HepG2 (cell line): ENCODE results near the gene TMEM117. TPM values are rescaled to one million over a fixed set of nuclear protein-coding genes. Genes with fewer than 3 reads are reported as not detected.

Experiments used
- KDM4B ChIP-seq: sonication (generic); formaldehyde crosslinking; IDR thresholded peaks from 2 replicates; pipeline ENCODE4 v1.4.0; 2020; ENCODE audit warnings: missing genetic modification reagents
- NKX3-1 ChIP-seq: sonication (generic); formaldehyde crosslinking; IDR thresholded peaks from 2 replicates; pipeline ENCODE4 v1.5.0; 2020; ENCODE audit warnings: missing genetic modification reagents
- RAD51 ChIP-seq: fragments of 450-650 bp; IDR thresholded peaks from 2 replicates; pipeline ENCODE4 v1.6.1; 2016; ENCODE audit warnings: borderline replicate concordance
- REPIN1 ChIP-seq: sonication (generic); formaldehyde crosslinking; IDR thresholded peaks from 2 replicates; pipeline ENCODE4 v1.8.0; 2022; ENCODE audit warnings: missing genetic modification reagents, low read depth, mild to moderate bottlenecking, borderline replicate concordance
- ZKSCAN1 ChIP-seq: fragments of 150-350 bp; IDR thresholded peaks from 2 replicates; pipeline ENCODE4 v1.6.1; 2014; ENCODE audit warnings: low read length
- ZNF160 ChIP-seq: sonication (generic); formaldehyde crosslinking; IDR thresholded peaks from 2 replicates; pipeline ENCODE4 v1.8.0; 2022; ENCODE audit warnings: mild to moderate bottlenecking, inconsistent platforms, missing genetic modification reagents
- ZNF205 ChIP-seq: IDR thresholded peaks from 2 replicates; pipeline ENCODE4 v1.6.1; 2018; ENCODE audit warnings: missing biosample characterization, missing genetic modification reagents
- ZNF235 ChIP-seq: sonication (generic); formaldehyde crosslinking; IDR thresholded peaks from 2 replicates; pipeline ENCODE4 v1.8.1; 2023; ENCODE audit warnings: mild to moderate bottlenecking, missing genetic modification reagents, borderline replicate concordance
- ZNF44 ChIP-seq: sonication (generic); formaldehyde crosslinking; IDR thresholded peaks from 2 replicates; pipeline ENCODE4 v1.5.1; 2020; ENCODE audit warnings: mild to moderate bottlenecking, missing genetic modification reagents
- ZNF737 ChIP-seq: sonication (generic); formaldehyde crosslinking; IDR thresholded peaks from 2 replicates; pipeline ENCODE4 v1.5.0; 2020; ENCODE audit warnings: missing genetic modification reagents, mild to moderate bottlenecking, borderline replicate concordance
- polyA plus RNA-seq, 8 experiments: library from polyadenylated mRNA; depleted of rRNA in 3 of 8; stranded (reverse) in 7 of 8; unstranded in 1 of 8; fragments of >200 nt; fragmentation: Illumina TruSeq in 4 of 8; extraction: Trizol in 4 of 8; gene quantifications; 2 replicates each; pipeline versions ENCODE4 v1.2.1 to v1.2.3, GENCODE V29; 2011 to 2016; ENCODE audit warnings: low read depth in 4 of 8, missing spikeins in 1 of 8, mixed read lengths in 1 of 8; ENCODE audit not compliant: insufficient read depth in 1 of 8
- total RNA-seq, 5 experiments: library from RNA; depleted of rRNA; stranded (reverse); fragments of >200 nt; fragmentation: Illumina TruSeq; extraction: Trizol; gene quantifications; 2 replicates each; pipeline ENCODE4 v1.2.3, GENCODE V29; 2016; ENCODE audit warnings: low read depth in 1 of 5
- TF ChIP-seq, protein P1 (sequence below): sonication (generic); formaldehyde crosslinking; IDR thresholded peaks from 2 replicates; pipeline ENCODE4 v1.9.0; 2022; ENCODE audit warnings: missing genetic modification reagents, mild to moderate bottlenecking, borderline replicate concordance
- TF ChIP-seq, protein P2 (sequence below): sonication (generic); formaldehyde crosslinking; IDR thresholded peaks from 2 replicates; pipeline ENCODE4 v1.5.1; 2020; ENCODE audit warnings: mild to moderate bottlenecking, missing genetic modification reagents, borderline replicate concordance
- TF ChIP-seq, protein P3 (sequence below): sonication (generic); formaldehyde crosslinking; IDR thresholded peaks from 2 replicates; pipeline ENCODE4 v1.5.1; 2020; ENCODE audit warnings: missing genetic modification reagents, mild to moderate bottlenecking, borderline replicate concordance
- TF ChIP-seq, protein P4 (sequence below): sonication (generic); formaldehyde crosslinking; IDR thresholded peaks from 2 replicates; pipeline ENCODE4 v1.4.0; 2020; ENCODE audit warnings: mild to moderate bottlenecking, missing genetic modification reagents
- TF ChIP-seq, protein P5 (sequence below): sonication (generic); formaldehyde crosslinking; IDR thresholded peaks from 2 replicates; pipeline ENCODE4 v1.4.0; 2020; ENCODE audit warnings: mild to moderate bottlenecking, missing genetic modification reagents
- TF ChIP-seq, protein P6 (sequence below): sonication (generic); formaldehyde crosslinking; IDR thresholded peaks from 2 replicates; pipeline ENCODE4 v1.5.0; 2020; ENCODE audit warnings: missing genetic modification reagents

The TMEM117 gene
- total and polyA plus RNA-seq, 2 of the 13 experiments (the other 11 are each of a cell fraction or from before 2014, with no cell fraction given): 2.8 to 8.5 TPM

DNA sequence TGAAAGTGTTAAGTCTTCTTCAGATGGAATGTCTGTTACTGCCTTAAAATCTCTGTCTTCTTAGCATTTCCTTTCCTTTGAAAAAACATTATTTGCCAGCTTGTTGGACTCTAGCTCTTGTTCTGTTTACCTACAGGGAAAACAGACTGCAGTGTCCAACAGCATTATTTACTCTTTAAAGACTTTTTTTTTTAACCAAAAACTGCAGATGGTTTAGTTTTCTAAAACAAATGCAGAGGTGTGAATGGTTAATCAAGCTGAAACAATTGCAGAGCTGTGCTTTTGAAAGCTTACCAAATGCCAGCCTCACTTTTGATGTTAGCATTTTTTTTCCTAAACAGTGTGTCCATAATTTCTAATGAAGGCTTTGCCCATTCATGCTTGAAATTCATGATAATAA, 323.3 kb downstream of the TMEM117 start (continued):
- TF ChIP-seq, protein P1, sequence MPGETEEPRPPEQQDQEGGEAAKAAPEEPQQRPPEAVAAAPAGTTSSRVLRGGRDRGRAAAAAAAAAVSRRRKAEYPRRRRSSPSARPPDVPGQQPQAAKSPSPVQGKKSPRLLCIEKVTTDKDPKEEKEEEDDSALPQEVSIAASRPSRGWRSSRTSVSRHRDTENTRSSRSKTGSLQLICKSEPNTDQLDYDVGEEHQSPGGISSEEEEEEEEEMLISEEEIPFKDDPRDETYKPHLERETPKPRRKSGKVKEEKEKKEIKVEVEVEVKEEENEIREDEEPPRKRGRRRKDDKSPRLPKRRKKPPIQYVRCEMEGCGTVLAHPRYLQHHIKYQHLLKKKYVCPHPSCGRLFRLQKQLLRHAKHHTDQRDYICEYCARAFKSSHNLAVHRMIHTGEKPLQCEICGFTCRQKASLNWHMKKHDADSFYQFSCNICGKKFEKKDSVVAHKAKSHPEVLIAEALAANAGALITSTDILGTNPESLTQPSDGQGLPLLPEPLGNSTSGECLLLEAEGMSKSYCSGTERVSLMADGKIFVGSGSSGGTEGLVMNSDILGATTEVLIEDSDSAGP: no peak
- TF ChIP-seq ZNF205 (CRISPR knock-in tag): no peak
- TF ChIP-seq REPIN1 (CRISPR knock-in tag): no peak
- no peak for TF ChIP-seq ZNF44
- TF ChIP-seq, protein P2, sequence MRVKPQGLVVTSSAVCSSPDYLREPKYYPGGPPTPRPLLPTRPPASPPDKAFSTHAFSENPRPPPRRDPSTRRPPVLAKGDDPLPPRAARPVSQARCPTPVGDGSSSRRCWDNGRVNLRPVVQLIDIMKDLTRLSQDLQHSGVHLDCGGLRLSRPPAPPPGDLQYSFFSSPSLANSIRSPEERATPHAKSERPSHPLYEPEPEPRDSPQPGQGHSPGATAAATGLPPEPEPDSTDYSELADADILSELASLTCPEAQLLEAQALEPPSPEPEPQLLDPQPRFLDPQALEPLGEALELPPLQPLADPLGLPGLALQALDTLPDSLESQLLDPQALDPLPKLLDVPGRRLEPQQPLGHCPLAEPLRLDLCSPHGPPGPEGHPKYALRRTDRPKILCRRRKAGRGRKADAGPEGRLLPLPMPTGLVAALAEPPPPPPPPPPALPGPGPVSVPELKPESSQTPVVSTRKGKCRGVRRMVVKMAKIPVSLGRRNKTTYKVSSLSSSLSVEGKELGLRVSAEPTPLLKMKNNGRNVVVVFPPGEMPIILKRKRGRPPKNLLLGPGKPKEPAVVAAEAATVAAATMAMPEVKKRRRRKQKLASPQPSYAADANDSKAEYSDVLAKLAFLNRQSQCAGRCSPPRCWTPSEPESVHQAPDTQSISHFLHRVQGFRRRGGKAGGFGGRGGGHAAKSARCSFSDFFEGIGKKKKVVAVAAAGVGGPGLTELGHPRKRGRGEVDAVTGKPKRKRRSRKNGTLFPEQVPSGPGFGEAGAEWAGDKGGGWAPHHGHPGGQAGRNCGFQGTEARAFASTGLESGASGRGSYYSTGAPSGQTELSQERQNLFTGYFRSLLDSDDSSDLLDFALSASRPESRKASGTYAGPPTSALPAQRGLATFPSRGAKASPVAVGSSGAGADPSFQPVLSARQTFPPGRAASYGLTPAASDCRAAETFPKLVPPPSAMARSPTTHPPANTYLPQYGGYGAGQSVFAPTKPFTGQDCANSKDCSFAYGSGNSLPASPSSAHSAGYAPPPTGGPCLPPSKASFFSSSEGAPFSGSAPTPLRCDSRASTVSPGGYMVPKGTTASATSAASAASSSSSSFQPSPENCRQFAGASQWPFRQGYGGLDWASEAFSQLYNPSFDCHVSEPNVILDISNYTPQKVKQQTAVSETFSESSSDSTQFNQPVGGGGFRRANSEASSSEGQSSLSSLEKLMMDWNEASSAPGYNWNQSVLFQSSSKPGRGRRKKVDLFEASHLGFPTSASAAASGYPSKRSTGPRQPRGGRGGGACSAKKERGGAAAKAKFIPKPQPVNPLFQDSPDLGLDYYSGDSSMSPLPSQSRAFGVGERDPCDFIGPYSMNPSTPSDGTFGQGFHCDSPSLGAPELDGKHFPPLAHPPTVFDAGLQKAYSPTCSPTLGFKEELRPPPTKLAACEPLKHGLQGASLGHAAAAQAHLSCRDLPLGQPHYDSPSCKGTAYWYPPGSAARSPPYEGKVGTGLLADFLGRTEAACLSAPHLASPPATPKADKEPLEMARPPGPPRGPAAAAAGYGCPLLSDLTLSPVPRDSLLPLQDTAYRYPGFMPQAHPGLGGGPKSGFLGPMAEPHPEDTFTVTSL (CRISPR knock-in tag): peak; percentile 78; the same call in 1 of the 2 replicates
- TF ChIP-seq, protein P3, sequence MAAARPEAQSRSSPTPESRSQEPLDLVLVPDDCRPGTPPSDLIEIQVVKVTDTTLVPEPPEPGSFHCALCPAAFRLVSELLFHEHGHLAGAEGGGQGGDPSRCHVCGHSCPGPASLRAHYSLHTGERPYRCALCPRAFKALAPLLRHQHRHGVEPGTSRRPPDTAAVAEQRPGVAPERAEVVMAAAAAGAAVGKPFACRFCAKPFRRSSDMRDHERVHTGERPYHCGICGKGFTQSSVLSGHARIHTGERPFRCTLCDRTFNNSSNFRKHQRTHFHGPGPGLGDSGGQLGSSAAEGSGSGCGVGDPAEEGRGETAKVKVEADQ (CRISPR knock-in tag): no peak
- no peak for TF ChIP-seq ZKSCAN1
- TF ChIP-seq NKX3-1 (CRISPR knock-in tag): no peak
- no peak for TF ChIP-seq ZNF160
- no peak for TF ChIP-seq RAD51
- TF ChIP-seq, protein P4, sequence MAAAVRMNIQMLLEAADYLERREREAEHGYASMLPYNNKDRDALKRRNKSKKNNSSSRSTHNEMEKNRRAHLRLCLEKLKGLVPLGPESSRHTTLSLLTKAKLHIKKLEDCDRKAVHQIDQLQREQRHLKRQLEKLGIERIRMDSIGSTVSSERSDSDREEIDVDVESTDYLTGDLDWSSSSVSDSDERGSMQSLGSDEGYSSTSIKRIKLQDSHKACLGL: no peak
- TF ChIP-seq, protein P5, sequence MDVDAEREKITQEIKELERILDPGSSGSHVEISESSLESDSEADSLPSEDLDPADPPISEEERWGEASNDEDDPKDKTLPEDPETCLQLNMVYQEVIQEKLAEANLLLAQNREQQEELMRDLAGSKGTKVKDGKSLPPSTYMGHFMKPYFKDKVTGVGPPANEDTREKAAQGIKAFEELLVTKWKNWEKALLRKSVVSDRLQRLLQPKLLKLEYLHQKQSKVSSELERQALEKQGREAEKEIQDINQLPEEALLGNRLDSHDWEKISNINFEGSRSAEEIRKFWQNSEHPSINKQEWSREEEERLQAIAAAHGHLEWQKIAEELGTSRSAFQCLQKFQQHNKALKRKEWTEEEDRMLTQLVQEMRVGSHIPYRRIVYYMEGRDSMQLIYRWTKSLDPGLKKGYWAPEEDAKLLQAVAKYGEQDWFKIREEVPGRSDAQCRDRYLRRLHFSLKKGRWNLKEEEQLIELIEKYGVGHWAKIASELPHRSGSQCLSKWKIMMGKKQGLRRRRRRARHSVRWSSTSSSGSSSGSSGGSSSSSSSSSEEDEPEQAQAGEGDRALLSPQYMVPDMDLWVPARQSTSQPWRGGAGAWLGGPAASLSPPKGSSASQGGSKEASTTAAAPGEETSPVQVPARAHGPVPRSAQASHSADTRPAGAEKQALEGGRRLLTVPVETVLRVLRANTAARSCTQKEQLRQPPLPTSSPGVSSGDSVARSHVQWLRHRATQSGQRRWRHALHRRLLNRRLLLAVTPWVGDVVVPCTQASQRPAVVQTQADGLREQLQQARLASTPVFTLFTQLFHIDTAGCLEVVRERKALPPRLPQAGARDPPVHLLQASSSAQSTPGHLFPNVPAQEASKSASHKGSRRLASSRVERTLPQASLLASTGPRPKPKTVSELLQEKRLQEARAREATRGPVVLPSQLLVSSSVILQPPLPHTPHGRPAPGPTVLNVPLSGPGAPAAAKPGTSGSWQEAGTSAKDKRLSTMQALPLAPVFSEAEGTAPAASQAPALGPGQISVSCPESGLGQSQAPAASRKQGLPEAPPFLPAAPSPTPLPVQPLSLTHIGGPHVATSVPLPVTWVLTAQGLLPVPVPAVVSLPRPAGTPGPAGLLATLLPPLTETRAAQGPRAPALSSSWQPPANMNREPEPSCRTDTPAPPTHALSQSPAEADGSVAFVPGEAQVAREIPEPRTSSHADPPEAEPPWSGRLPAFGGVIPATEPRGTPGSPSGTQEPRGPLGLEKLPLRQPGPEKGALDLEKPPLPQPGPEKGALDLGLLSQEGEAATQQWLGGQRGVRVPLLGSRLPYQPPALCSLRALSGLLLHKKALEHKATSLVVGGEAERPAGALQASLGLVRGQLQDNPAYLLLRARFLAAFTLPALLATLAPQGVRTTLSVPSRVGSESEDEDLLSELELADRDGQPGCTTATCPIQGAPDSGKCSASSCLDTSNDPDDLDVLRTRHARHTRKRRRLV (CRISPR knock-in tag): no peak
- TF ChIP-seq ZNF737: no peak
- no peak for TF ChIP-seq KDM4B (CRISPR knock-in tag)
- TF ChIP-seq ZNF235 (CRISPR knock-in tag): no peak
- TF ChIP-seq, protein P6, sequence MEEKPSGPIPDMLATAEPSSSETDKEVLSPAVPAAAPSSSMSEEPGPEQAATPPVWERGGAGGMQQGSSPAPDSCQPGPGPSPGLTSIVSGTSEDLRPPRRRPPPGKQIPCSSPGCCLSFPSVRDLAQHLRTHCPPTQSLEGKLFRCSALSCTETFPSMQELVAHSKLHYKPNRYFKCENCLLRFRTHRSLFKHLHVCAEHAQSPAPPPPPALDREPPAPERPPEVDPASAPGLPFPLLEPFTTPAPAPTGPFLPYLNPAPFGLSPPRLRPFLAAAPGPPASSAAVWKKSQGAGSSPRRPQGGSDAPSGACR (CRISPR knock-in tag): no peak
